ENCODE data around the gene CREG2.
A peak's percentile ranks its signal among the peaks of the same experiment; 100 is the strongest.

The CREG2 gene, protein sequence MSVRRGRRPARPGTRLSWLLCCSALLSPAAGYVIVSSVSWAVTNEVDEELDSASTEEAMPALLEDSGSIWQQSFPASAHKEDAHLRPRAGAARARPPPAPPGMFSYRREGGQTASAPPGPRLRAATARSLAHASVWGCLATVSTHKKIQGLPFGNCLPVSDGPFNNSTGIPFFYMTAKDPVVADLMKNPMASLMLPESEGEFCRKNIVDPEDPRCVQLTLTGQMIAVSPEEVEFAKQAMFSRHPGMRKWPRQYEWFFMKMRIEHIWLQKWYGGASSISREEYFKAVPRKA

DNA sequence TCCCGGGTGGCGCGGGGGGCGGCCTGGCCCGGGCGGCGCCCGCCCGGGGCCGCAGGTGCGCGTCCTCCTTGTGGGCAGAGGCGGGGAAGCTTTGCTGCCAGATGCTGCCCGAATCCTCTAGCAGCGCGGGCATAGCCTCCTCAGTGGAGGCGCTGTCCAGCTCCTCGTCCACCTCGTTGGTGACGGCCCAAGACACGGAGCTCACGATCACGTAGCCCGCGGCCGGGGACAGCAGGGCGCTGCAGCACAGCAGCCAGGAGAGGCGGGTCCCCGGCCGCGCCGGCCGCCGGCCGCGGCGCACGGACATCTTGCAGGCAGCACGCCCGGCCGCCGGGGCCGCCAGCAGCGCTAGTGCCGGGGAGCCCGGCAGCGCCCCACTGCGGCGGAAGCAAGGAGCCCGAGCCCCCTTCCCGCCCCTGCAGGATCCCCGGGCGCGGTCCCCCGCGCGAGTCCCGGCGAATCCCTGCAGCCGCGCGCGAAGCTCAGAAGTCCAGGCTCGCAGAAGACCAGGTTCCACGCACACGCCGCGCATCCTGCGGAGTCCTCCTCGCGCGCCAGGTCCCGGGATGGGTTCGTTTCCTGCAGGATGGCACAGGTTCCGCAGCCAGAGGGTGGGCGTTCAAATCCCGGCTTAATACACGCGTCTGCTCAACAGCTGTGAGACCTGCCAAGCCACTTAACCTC, at the start of gene CREG2:
CREG2 (minus strand) TSS at position 353 of the 684 bp plus-strand sequence; CDS start at position 307, 46 bp downstream.
- peak; percentile 13 to 48 for DNase-seq

DNA sequence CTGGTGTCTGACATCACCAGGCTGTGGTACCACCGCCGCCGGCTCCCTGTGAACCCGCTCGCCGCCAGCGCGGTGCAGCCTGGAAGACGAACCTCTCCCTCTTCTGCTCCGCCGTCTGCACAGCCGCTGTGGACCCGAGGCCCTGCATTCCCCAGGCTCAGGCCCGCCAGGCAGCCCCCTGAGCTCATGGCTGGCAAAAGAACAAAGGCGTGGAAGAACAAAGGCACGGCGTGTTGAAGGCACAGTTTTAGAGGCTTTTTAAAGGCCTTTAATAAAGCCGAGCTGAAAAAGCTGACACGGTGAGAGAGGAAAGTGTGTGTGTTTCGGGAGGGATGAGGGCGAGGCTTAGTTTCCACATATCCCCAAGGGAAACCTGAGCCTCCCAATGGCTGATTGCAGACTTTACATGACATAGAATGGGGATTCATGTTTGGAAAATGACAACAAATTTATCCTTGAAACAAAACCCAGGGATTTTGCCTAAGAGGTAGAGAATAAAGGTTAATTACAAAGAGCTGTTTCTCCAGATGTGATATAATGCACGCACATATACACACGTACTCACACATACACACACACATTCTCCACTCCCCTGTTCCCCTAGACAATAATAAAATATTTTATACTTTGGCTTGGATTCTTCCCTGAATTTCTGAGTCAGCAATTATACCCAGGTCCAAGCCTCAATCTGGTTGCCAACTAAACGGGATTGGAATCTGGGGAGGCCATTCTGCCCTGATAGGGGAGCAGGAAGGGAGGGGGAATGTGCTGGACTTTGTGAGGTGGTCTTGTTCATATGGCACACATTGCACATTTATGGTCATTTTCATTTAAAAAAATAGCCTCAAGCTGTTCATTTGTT, 47.9 kb upstream of the CREG2 start:
- no peak for DNase-seq

DNA sequence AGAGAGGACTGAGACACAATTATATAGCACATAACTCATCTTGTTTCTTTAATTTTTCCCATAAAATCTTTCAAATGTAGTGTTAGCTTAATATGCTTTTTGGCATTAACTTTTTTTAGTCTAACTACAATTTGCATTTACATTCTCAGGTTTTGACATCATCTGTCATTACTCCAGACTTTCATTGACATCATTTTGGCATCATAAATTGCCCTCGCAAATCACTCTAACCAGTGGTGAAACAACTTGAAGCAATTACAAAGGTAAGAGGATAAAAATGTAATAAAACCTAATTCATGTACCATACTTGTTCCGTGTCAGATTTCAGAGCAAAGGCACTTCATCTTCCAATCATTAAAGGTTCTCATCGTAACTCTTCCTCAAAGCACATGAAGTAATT, 46.2 kb upstream of the CREG2 start:
- DNase-seq: no peak

DNA sequence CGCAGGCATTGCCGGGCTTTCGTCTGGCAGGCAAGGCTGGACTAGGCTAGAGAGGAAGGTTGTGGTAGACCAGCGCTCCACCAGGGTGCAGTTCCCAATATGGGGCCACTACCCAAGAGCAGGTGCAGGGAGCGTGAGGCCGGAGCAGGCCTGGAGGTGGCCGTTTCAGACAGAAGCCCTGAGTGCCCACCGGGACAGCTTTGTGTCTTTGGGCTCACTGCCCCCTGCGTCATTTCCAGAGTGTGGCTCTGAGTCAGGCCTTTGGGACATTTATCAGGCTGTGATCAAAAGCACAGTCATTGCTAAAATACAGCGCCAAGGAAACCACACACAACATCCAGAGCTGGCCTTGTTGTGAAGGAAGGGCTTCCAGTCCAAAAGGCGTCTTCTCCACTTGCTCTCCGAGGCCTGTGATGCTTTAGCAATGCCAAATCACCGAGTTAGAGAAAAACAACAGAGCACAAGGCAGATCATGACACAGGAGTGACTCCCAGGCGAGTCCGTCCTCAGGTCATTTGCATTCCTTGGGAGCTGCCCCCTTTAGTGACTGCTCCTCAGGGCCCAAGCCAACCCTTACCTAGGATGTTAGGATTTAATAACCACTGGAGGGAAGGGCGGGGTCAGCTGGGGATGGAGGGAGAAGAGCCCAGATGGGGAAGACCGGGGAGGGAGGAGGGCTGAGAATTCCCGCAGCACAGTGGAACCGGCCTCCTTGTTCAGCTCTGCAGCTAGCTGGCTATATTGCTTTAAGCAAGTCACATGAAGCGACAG, 45.3 kb upstream of the CREG2 start:
- DNase-seq: no peak

DNA sequence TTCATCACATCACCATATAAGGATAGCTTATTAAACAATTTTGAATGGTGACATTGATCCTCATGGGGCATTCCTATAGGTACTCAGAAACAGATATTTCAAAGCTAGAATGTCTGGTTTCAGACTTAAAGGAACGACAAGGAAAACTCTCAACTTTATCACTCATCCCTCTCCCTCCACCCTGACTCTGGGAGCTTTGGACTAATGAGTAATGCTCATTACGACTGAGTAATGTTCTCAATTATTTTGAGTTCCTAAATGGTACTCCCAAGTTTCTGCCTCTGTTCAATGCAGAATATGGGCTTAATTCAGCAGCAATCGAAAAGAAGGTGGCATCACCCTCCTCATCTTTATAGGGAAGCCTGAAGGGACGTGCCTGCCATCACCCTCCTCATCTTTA, 44.2 kb upstream of the CREG2 start:
- no peak for DNase-seq

DNA sequence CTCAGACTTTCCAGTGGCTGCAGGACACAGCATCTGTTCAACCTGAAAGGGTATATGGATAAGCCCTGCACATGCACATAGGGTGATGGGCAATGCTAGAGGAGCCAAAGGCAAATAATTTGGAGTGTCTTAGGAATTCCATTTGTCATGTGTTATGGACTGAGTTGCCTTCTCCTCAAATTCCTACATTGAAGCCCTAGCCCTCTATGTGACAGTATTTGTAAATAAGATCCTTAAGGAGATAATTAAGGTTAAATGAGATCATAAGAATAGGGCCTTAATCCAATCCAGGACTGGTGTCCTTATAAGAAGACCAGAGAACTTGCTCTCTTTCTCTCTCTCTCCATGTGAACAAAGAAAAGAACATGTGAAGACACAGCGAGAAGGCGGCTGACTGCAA, 42.9 kb upstream of the CREG2 start:
- no peak for DNase-seq

DNA sequence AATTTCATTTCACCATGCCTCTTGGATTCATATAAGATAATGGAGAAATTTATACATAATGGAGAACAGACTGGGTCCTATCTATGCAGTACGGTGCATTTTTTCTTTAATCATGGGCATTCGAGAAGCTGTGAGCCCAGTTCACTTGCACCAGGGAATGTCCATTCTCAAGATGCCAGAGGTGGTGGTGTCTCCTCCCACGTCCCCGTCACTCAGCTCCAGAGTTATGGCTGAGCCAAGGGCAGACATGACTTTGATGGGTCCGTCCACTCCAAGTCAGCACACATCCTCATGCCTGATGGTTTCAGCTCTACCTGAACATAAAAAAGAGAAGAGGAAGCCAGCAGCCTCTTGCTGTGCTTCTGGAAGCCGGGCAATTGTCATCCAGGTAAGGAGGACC, 42.1 kb upstream of the CREG2 start:
- DNase-seq: no peak

DNA sequence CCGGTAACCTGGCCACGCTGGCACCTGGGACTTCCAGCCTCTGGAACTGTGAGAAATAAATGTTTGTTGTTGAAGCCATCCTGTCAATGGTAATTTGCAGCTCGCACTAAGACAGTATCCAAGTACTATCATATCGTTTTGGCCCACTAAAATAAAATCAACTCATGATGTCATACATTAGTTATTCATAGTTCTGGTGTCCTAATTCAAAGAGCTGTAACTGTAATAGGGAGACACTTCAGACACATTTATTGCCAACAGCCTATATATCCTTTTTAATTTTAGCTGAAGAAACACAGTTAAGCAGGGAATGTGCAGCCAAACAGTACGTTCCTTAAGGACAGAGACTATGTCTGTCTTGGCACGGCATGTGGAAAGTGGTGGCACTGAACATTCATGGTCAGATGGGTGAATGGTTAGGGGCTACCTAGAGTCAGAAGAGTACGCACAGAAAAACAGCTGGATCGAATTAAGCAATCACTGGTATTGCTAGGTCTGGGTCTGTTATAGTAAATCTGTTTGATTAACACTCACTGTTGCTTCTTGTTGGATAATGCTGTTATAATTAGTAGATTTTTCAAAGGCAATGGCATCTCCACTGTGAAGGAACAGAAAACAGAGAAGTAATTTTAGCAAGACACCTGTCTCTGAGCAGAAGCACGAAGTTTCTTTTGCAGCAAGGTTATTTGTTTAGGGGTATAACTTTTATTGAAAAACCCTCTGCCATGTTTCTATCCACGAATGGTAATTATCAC, 41.3 kb upstream of the CREG2 start:
- no peak for DNase-seq

DNA sequence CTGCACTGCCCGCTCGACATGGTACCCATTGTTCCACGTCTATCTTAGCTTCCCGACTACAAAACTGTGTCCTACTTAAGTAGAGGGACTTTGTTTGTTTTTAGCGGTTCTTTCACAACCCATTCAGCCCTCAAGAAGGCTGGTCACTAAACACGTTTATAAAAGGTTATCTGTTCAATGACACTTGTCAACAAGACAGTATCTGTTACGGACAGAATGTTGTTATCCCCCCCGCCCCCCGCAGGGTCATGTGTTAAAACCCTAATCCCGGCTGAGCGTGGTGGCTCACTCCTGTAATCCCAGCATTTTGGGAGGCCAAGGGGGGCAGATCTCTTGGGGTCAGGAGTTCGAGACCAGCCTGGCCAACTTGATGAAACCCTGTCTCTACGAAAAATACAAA, 40.4 kb upstream of the CREG2 start:
- DNase-seq: no peak

DNA sequence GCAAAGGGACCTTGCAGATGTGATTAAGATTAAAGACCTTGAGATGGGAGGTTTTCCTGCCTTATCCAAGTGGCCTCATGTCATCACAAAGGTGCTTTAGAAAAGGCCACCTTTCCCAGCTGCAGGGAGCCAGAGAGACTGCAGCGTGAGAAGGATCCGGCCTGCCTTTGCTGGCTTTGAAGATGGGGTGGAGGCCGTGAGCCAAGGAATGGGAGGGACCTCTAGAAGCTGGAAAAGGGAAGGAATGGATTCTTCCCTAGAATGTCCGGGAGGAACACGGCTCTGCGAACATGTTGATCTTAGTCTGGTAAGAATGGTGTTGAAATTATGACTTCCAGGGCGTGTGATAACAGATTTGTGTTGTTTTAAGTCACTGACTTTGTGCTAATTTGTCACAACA, 39.9 kb upstream of the CREG2 start:
- no peak for DNase-seq

DNA sequence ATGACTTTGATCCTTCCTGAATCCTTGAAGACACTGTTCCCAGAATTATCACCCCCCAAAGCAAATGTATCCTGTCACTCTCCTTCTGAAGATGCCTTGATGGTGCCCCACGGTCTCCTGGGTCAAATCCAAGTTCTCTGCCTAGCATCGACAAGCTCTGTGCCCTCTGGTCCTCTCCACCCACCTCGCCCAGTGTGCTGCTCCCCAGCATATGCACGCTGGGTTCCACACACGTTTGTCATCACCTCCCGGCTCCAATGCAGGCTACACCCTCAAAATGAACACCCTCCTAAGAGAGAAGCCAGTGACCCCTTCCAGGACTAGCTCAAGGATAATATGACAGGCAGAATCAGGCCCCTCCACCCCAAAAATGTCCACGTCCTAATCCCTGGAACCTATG, 39.5 kb upstream of the CREG2 start:
- DNase-seq: no peak

DNA sequence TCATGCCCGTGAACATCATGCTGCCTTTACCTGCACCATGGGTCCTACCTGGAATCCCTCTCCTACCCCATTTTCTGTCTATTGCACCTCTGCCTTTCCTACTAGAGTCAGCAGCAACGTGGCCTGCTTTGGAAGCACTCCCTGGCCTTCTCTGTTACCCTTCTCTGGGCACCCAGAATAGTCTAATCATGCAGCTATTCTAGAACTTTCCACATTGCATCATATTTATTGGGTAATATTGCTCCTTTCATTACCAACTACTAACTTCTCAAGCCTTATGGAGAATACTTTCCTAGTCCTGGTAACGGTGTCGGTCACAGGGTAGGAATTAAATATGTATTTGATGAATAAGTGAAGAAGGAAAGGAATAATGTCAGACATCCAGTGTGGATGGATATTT, 33.3 kb upstream of the CREG2 start:
- DNase-seq: no peak

DNA sequence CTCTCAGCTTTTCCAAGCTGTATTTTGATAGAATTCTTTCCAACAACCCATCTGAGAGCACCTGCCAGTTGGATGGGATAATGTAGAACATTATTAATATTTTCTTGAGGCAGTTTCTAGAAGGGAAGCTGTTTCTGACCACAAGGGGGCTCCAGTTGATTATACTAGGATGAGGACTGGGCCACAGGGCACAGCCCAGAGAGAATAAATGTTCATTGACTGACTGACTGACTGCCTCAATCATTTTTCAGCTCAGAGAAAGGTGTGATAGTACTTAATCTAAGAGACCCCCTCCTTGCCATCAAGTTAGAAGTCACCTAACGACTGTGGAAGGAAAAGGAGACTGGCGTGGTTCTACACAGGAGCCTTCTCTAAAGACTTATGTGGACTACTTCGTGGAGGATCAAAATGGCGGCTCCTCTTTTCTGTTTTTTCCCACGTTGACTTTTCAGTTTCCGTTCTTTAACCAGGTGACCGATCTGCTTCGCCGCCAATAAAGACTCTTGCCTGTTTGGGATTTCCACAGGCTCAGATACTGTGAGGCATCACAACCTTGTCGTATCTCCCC, 31.9 kb upstream of the CREG2 start:
- peak; percentile 38 to 40 for DNase-seq

DNA sequence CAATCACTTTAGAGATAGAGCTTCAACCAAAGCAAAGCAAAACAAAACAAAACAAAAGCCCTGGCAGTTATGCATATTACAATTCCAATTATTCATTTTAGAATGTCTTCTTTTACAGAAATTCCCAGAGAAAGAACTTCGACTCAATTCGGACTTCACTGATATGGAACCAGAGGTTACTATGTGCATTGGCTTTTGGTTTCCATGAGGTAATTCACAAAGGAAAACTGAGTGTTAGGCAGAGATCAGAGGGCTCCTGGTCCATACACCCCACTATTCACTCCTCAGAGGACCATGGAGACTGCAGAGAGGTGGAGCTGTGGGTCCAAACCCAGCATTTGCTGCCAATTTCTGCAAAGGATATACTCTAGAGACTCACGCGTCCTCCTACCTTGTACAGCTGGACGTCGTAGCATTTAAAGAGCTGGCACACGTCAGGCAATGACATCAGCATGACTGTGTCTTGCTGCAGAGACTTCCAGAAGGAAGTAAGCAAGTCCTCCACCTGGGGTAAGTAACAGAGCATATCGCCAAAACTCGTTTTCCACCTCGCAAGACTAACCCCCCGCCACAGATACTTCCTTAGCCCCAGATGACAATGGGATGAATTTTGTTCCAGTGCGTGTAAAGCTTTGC, 31.3 kb upstream of the CREG2 start:
- no peak for DNase-seq

DNA sequence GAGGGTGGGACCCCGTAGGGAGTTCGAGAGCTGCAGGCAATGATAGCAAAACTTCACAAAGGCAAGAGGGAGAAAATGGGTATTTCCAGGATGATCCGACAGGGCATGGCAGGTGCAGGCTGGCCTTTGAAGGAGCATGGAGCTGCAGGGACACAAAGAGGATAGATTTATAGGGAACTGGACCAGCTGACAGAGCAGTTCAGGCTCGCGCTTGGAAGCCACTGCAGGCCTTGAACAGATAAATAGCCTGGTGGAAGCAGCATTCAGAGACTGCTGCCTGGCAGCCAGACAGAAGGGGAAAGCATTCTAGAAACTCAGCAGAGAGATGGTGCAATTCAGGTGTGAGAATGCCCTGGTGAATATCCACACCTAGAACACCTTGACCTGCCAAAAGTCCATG, 29.3 kb upstream of the CREG2 start:
- DNase-seq: no peak

DNA sequence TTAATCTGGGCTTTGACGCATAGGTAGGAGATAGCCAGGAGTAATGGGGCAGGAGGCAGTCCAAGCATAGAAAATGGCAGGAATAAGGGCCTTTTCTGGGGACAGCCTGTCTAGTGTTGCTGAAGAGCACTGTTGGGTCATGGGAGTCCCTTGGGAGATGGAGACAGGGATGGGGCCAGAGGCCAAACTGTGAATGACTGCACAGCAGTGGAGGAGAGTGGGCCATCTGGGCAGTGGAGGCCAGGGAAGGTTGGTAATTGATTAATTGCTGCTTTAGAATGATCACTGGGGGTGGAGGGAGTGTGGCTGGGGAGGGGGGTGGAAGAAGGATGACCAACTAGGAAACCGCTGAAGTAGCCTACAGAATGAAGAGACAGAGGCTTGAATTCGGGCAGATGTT, 28.6 kb upstream of the CREG2 start:
- no peak for DNase-seq

DNA sequence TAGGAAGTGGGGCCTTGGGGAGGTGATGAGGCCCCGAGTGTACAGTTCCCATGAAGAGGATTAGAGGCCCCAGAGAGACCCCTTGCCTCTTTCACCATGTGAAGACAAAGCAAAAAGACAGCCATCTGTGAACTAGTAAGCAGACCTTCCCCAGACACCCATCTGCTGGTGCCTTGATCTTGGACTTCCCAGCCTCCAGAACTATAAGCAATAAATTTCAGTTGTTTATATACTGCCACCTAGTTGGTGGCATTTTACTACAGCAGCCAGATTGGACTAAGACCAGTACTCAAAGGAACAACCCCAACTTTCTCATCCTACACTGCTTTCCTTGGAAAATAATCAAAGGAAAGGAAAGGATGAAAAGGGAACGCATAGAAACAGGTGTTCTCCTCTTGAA, 27.9 kb upstream of the CREG2 start:
- no peak for DNase-seq

DNA sequence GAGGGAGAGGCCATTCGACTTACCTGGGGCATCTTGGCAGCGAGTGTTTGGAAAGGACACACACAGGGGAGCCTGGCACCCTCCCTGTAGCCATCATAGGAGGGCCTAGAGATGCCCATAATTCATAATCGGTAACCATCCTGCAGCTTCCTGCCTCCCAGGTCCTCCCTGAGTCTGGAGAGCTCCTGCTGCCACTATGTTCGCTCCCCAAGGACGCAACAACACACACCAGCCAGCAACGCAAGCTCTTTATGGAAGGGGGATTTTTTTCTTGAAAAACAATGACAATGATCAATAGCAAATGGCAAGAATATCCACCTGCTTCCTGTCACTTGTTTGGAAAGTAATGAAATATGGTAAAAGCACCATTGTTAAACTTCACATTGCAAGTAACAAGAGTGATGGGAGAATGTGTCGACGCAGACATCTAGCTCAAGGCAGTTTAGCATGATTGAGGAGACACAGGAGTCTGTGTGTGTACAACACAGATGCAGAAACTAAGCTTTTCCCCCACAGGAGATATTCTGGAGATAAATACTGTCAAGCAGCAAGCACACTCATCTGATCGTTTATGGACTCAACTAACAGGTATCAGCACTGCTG, 24.9 kb upstream of the CREG2 start:
- no peak for DNase-seq

DNA sequence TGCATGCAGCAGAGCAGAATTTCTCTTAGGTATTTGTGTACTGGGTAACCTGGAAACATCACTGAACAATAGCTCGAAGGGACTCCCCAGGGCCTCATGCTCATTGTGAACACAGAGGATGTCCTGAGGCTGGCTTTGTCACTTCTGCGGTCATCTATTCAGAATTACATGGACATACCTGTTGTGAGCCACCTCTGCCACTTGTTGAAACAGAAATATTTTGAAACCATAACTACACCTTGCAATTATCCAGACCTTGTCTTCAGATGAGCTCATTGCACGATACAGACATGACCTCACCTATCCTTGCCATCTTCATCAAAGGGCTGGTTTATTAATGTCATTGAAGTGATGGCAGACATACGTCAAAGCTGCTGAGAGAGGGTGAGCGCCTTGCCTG, 23.4 kb upstream of the CREG2 start:
- no peak for DNase-seq

DNA sequence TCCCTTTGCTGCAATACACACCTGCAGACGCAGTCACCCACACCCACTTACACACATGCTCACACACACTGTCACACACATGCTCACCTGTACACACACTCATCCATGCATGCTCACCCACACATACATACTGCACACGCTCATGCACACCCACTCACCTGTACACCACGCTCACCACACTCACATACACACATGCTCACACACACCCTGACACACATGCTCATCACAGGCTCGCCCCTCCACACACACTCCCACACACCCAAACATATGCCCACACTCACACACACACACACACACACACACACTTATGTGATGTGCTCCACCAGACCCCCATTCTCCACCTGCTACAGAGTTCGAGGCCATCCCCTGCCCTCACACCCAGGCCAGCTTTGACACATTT, 22.8 kb upstream of the CREG2 start:
- no peak for DNase-seq

DNA sequence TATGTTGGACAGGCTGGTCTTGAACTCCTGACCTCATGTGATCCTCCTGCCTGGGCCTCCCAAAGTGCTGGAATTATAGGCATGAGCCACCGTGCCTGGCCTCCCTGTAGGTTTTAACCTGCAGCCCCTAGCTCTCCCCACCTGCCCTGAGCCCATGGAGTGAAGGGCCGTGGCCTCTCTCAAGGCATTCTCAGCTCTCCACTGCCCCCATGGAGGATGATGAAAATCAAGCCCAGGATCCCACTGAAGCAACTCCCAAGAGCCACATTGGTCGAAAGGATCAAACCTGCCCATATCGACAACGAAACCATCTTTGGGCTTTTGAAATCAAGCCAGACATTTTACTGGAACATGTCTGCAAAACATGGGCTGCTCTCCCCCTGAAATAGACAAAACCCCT, 22.4 kb upstream of the CREG2 start:
- no peak for DNase-seq

Data from stimulated activated CD4-positive, alpha-beta T cell treated with anti-CD3 and anti-CD28 coated beads, Interleukin-4, amount 100 ng/mL, for 4 hours (primary cell).